ENCODE data around the gene PRR11.
"Not testable (repeated sequence)": the region's sequence is repeated elsewhere in the genome, so short reads cannot be mapped to it uniquely, and the experiment has no call there.

The PRR11 gene
- 8.1 to 76.6 (median 31.3) reads per million in 17 experiments for total RNA-seq

- peak; percentile 97 to 100 (median 98) for DNase-seq
Observed at GRCh38 chr17:59155439-59156177, at the start of gene PRR11. PRR11 (plus strand) TSS chr17:59155746; CDS start chr17:59169753, 14,007 bp downstream.

- DNase-seq = peak; percentile 44 to 74 (median 45)
Observed at GRCh38 chr17:59105852-59106462, 49.6 kb upstream of the PRR11 start.

- DNase-seq = peak; percentile 99 to 100 (median 100)
Observed at GRCh38 chr17:59106463-59107305, 48.9 kb upstream of the PRR11 start, which contains the start of gene TRIM37. TRIM37 (minus strand) TSS chr17:59106880; CDS start chr17:59106461, 419 bp downstream.

GRCh38 chr17:59107306-59107670, 48.3 kb upstream of the PRR11 start:
- no peak for DNase-seq

GRCh38 chr17:59108400-59109102, 47.0 kb upstream of the PRR11 start:
- no peak for DNase-seq

- DNase-seq = no peak
Observed at GRCh38 chr17:59110973-59111372, 44.6 kb upstream of the PRR11 start.

- DNase-seq = no peak
Observed at GRCh38 chr17:59111539-59111938, 44.0 kb upstream of the PRR11 start.

GRCh38 chr17:59115474-59115873, 40.1 kb upstream of the PRR11 start:
- DNase-seq = no peak

GRCh38 chr17:59121901-59122480, 33.6 kb upstream of the PRR11 start:
- no peak for DNase-seq

GRCh38 chr17:59124665-59125064, 30.9 kb upstream of the PRR11 start:
- no peak for DNase-seq

GRCh38 chr17:59126809-59127417, 28.6 kb upstream of the PRR11 start:
- no peak for DNase-seq

- no peak for DNase-seq
Observed at GRCh38 chr17:59129814-59130213, 25.7 kb upstream of the PRR11 start.

GRCh38 chr17:59131131-59131530, 24.4 kb upstream of the PRR11 start:
- no peak for DNase-seq

- not testable (repeated sequence) for DNase-seq
Observed at GRCh38 chr17:59138339-59138738, 17.2 kb upstream of the PRR11 start.

GRCh38 chr17:59139939-59140338, 15.6 kb upstream of the PRR11 start:
- DNase-seq = no peak

GRCh38 chr17:59141860-59142259, 13.7 kb upstream of the PRR11 start:
- DNase-seq = no peak

GRCh38 chr17:59145571-59146096, 9.9 kb upstream of the PRR11 start:
- DNase-seq = no peak

- no peak for DNase-seq
Observed at GRCh38 chr17:59149051-59149450, 6.5 kb upstream of the PRR11 start.

- no peak for DNase-seq
Observed at GRCh38 chr17:59149841-59150511, 5.6 kb upstream of the PRR11 start.

GRCh38 chr17:59151006-59151405, 4.5 kb upstream of the PRR11 start:
- DNase-seq = no peak

GRCh38 chr17:59151591-59151990, 4.0 kb upstream of the PRR11 start:
- DNase-seq = no peak
